ENCODE results near the gene CSNK1G1.

DNA sequence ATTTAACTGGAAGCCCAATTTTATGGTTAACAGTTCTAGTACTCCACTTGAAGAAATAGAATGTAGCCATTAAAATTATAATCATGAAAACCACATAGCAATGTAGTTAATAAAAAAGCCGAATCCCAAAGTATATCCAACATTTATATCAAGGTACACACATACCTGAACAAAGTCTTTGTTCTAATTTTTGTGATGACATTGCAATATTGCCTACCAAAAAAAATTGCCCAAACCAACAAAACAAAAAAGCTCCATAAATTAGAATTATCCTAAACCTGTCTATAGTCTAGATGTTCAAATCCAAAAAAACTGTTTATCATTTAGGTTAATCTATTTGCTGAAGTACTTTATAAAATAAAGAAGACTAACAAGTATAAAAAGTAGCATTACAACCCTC is 70.8 kb downstream of the CSNK1G1 start:
- TF ChIP-seq, protein P1, sequence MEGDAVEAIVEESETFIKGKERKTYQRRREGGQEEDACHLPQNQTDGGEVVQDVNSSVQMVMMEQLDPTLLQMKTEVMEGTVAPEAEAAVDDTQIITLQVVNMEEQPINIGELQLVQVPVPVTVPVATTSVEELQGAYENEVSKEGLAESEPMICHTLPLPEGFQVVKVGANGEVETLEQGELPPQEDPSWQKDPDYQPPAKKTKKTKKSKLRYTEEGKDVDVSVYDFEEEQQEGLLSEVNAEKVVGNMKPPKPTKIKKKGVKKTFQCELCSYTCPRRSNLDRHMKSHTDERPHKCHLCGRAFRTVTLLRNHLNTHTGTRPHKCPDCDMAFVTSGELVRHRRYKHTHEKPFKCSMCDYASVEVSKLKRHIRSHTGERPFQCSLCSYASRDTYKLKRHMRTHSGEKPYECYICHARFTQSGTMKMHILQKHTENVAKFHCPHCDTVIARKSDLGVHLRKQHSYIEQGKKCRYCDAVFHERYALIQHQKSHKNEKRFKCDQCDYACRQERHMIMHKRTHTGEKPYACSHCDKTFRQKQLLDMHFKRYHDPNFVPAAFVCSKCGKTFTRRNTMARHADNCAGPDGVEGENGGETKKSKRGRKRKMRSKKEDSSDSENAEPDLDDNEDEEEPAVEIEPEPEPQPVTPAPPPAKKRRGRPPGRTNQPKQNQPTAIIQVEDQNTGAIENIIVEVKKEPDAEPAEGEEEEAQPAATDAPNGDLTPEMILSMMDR (IDR thresholded peaks at IDR 0.05; ENCODE audit: low read depth, low read length), result no peak
- TF ChIP-seq, protein P2, sequence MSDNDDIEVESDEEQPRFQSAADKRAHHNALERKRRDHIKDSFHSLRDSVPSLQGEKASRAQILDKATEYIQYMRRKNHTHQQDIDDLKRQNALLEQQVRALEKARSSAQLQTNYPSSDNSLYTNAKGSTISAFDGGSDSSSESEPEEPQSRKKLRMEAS (IDR thresholded peaks at IDR 0.05; ENCODE audit: low read depth, low read length), result no peak
- TF ChIP-seq POLR2A (IDR thresholded peaks at IDR 0.05; ENCODE audit: extremely low read depth, insufficient read length), result no peak

All from NB4 (cell line).